MM.1S (cell line): ENCODE measurements around the gene SERPINB1.

Experiments used
- DNase-seq: peaks from one replicate; pipeline ENCODE4 v3.0.0-alpha.2; 2015
- H2AFZ ChIP-seq: fragments of 300-600 bp; sonication (generic); 2 replicates; pipeline ENCODE4 v1.6.0; 2016; ENCODE audit warnings: antibody characterized with exemption, low read length
- H3F3A ChIP-seq: fragments of 300-600 bp; sonication (generic); 2 replicates; pipeline ENCODE4 v1.6.1; 2016; ENCODE audit warnings: mild to moderate bottlenecking, antibody characterized with exemption, low read length, moderate library complexity, mixed read lengths; ENCODE audit not compliant: insufficient read depth
- H3K27ac ChIP-seq: fragments of 300-600 bp; sonication (generic); 2 replicates; pipeline ENCODE4 v1.5.1; 2016; ENCODE audit warnings: mild to moderate bottlenecking, low read length
- H3K27me3 ChIP-seq: fragments of 300-600 bp; sonication (generic); replicated peaks from 2 replicates; pipeline ENCODE4 v1.6.0; 2016; ENCODE audit warnings: low read length; ENCODE audit not compliant: insufficient read depth
- H3K36me3 ChIP-seq: fragments of 300-600 bp; sonication (generic); replicated peaks from 2 replicates; pipeline ENCODE4 v1.6.1; 2016; ENCODE audit warnings: mild to moderate bottlenecking, low read length, mixed read lengths; ENCODE audit not compliant: insufficient read depth
- H3K4me1 ChIP-seq: fragments of 300-600 bp; sonication (generic); 2 replicates; pipeline ENCODE4 v1.6.1; 2016; ENCODE audit warnings: low read length, mixed read lengths
- H3K4me2 ChIP-seq: fragments of 300-600 bp; sonication (generic); 2 replicates; pipeline ENCODE4 v1.6.0; 2016; ENCODE audit warnings: low read depth, low read length
- H3K4me3 ChIP-seq: fragments of 300-600 bp; sonication (generic); 2 replicates; pipeline ENCODE4 v1.5.1; 2016; ENCODE audit warnings: low read length, mixed read lengths
- H3K79me2 ChIP-seq: fragments of 300-600 bp; sonication (generic); 2 replicates; pipeline ENCODE4 v1.6.1; 2016; ENCODE audit warnings: mixed run types, low read length, mixed read lengths
- H3K9ac ChIP-seq: fragments of 300-600 bp; sonication (generic); 2 replicates; pipeline ENCODE4 v1.6.1; 2016; ENCODE audit warnings: low read length, mixed read lengths
- H3K9me2 ChIP-seq: fragments of 300-600 bp; sonication (generic); replicated peaks from 2 replicates; pipeline ENCODE4 v1.6.1; 2016; ENCODE audit warnings: mild to moderate bottlenecking, low read length, mixed read lengths; ENCODE audit not compliant: insufficient read depth
- H3K9me3 ChIP-seq: fragments of 300-600 bp; sonication (generic); replicated peaks from 2 replicates; pipeline ENCODE4 v1.6.1; 2016; ENCODE audit warnings: mild to moderate bottlenecking, low read length, mixed read lengths; ENCODE audit not compliant: insufficient read depth
- H4K20me1 ChIP-seq: fragments of 300-600 bp; sonication (generic); 2 replicates; pipeline ENCODE4 v1.6.1; 2016; ENCODE audit warnings: mild to moderate bottlenecking, low read length, moderate library complexity, mixed read lengths; ENCODE audit not compliant: insufficient read depth
- CTCF ChIP-seq: fragments of 300-600 bp; sonication (generic); IDR thresholded peaks from 2 replicates; pipeline ENCODE4 v1.5.1; 2016; ENCODE audit warnings: antibody characterized with exemption, low read length, mixed read lengths
- EZH2 ChIP-seq: fragments of 300-600 bp; sonication (generic); optimal IDR thresholded peaks from 2 replicates; pipeline ENCODE3; 2017; ENCODE audit warnings: low read depth, mild to moderate bottlenecking, antibody characterized with exemption, low read length, mixed read lengths
- EZH2phosphoT487 ChIP-seq: fragments of 300-600 bp; sonication (generic); IDR thresholded peaks from 2 replicates; pipeline ENCODE4 v1.6.1; 2018; ENCODE audit warnings: antibody characterized with exemption, low read length

The SERPINB1 gene

DNA sequence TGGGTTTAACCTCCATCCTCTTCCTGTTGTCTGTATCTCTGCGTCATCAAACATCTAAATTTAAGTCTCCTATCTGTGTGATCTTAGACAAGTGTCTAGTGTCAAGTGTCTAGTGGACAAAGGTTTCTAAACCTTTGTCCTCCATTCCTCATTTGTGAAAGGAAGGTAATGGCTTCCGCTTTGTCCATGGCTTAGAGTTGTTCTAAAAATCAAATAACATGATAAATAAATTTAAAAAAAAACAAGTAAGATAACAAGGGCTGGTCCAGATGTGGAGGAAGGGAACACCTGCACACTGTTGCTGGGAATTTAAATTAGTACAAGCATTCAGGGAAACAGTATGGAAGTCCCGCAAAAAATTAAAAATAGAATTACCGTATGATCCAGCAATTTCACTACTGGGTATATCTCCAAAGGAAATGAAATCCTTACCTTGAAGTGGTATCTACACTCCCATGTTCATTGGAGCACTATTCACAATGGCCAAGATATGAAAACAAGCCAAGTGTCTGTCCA lies 17.6 kb upstream of the SERPINB1 start:
- H3F3A ChIP-seq = no peaks in the 10 kb centered on the region
- no peaks in the 10 kb centered on the region for H3K36me3 ChIP-seq
- no peaks in the 10 kb centered on the region for H3K9me2 ChIP-seq
- peaks cover 26% of the 10 kb centered on the region for H3K4me1 ChIP-seq
- H2AFZ ChIP-seq = peak overlapping the region; percentile 67; the same call in 1 of the 2 replicates
- no peak overlapping the region for H3K9ac ChIP-seq
- H3K4me2 ChIP-seq = no peak overlapping the region
- no peak overlapping the region for H3K27ac ChIP-seq
- no peaks in the 10 kb centered on the region for H3K9me3 ChIP-seq
- no peak overlapping the region for H3K4me3 ChIP-seq
- H3K79me2 ChIP-seq = no peaks in the 10 kb centered on the region
- DNase-seq = no peak
- H3K27me3 ChIP-seq = no peaks in the 10 kb centered on the region
- no peaks in the 10 kb centered on the region for H4K20me1 ChIP-seq
- TF ChIP-seq CTCF (no peak), EZH2phosphoT487 (no peak), EZH2 (no peak)

DNA sequence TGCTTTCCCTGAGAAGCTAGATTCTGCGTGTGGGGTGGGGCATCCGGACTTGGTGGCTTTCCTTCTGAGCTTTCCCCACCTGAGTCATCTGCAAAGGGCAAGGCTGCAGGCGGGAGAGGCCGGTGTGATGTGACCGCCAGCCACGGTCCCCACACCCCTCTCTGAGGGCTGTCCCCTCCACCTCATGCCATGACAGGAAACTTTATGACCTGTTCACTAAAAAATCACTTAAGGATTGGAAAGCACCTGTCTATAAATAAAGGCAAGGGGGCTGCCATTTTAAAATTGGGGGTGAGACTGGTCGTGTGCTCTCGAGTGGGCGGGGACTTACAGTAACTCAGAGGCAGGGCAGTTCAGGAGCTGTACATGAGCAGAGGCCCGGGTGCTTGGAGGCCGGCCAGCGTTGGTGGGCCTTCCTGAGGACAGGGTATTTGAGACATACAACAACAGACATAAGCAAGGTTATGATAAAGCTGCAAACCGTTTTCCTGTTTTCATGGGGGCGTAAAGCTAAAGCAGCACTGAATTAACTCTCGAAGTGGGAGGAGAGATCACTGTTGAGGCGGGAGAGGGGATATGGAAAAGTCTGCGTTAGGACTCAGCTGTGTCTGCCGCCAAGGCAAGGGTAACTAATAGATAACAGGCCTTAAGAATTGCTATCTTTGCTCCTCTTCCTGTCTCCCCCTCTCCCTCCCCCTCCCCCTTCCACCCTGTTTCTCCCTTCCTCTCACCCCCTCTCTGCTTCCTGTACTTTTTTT lies 16.1 kb upstream of the SERPINB1 start:
- Histone ChIP-seq H3K36me3 (no peaks in the 10 kb centered on the region), H3K79me2 (no peaks in the 10 kb centered on the region), H2AFZ (no peak overlapping the region), H4K20me1 (no peaks in the 10 kb centered on the region), H3K9me2 (no peaks in the 10 kb centered on the region), H3K4me3 (no peak overlapping the region), H3K4me1 (peaks cover 19% of the 10 kb centered on the region), H3F3A (no peaks in the 10 kb centered on the region), H3K27ac (no peak overlapping the region), H3K9me3 (no peaks in the 10 kb centered on the region), H3K4me2 (no peak overlapping the region), H3K27me3 (no peaks in the 10 kb centered on the region), H3K9ac (no peak overlapping the region)
- DNase-seq = no peak
- TF ChIP-seq CTCF (no peak), EZH2phosphoT487 (no peak), EZH2 (no peak)

- Histone ChIP-seq H3K4me2 (no peak overlapping the region), H3K9ac (no peak overlapping the region), H3K27ac (no peak overlapping the region), H4K20me1 (no peaks in the 10 kb centered on the region), H3K4me1 (peaks cover 13% of the 10 kb centered on the region), H3F3A (no peaks in the 10 kb centered on the region), H3K9me2 (no peaks in the 10 kb centered on the region), H3K9me3 (no peaks in the 10 kb centered on the region), H3K36me3 (no peaks in the 10 kb centered on the region), H3K79me2 (no peaks in the 10 kb centered on the region), H3K4me3 (no peak overlapping the region), H2AFZ (no peak overlapping the region), H3K27me3 (no peaks in the 10 kb centered on the region)
- no peak for DNase-seq
- TF ChIP-seq EZH2 = no peak
- TF ChIP-seq CTCF = no peak
- no peak for TF ChIP-seq EZH2phosphoT487
Observed at GRCh38 chr6:2857185-2857579, 15.5 kb upstream of the SERPINB1 start.
